Ammon's horn (tissue), 1 donor: Measurements from ENCODE around the gene ANKS1B.
"Not testable (repeated sequence)": the region's sequence is repeated elsewhere in the genome, so short reads cannot be mapped to it uniquely, and the experiment has no call there.

Experiments
- DNase-seq: peaks from one replicate; pipeline ENCODE4 v3.0.0-alpha.2; 2016; ENCODE audit warnings: low spot score

The ANKS1B gene

DNA sequence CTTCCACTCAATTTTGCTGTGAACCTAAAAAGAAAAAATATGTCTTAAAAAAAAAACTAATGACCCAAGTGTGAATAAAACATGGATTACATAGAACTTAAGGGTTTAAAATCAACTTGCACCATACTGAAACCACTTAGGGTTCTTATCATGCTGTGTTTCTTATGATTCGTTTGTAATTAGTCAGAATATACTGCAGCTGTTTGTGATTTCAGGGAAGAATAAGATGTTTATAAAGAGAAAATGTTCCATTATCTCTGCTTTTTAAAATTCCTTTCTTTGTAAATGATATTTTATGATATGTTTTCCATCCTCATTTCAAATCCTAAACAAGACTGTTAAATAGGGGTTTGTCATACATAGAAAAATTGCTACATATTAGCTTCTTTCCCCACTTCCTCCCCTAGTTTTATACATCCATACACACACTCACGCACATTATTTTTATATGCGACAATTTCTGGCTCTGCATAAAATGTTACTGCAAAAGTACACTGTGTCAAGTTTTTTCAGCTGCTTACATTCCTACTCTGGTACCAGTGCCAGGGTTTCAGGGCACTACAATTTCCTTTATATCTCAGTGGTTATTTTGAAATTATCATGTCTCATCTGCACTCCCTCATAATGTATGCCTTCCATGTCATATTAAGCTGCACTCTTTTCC is 612.3 kb downstream of the ANKS1B start:
- no peak for DNase-seq

DNA sequence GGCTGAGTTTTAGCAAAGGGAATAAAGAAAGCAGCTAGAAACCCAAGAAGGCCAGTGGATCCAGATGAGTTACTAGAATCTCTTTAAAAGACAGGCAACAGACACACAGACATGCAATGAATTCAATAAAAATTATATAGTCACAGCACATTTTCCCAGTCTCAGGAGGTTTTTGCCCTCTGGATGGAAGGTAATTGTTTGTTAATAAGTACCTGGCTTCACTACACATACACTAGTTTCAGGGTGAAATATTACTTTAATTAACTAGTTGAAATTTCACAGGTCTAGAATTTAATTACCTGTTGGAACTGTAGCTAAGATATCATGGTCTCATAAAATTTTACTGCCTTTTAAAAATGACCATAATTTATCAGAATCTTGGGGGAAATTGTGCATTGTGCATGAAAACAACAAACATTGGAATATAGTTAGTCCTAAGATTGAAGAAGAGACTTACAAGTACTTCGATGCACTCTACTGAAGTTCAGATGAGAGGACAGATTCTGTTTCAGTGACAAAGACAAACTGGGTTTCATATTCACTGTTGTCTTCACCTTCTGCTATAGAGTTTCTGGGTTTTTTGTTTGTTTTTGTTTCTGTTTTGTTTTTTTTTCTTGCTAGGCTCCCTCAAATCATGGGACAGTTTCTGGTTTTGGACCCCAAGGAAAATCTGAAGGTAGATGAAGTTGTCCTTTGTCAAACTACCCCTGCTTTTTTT is 614.2 kb downstream of the ANKS1B start:
- DNase-seq, result no peak

DNA sequence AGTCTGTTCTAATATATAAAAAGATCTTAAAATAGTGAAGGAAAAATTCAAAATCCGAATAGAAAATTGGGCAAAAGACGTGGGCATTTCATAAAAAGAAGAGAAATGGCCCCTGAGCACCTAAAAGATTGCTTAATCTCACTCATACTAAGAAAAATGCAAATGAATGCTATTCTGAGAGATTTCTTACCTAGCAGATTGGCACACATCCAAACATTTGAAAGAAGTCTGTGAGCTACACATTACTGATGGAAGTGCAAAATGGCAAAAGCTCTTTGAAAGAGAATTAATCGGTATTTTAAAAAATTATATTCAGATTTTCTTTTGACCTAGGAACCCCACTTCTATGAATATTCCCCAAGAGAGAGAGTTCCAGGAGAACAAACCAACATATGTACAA is 617.6 kb downstream of the ANKS1B start:
- DNase-seq, result no peak

DNA sequence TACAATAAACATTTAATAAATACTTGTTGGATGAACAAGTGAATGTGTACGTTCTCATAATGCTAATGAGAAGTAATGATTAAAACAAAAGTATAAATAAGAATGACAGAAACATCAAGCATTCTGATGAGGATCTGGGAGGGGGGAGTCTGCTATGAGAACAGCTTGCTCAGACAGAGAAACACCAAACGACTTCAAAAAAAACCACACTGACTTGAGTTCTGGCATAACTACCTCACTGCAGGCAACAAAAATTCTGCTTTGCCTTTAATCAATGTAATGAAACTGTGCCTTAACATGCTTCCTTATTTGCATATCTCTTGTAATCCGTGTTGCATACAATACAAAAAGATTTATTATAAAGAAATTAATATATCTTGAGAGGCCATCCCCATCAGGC is 632.5 kb downstream of the ANKS1B start:
- peak; percentile 3 for DNase-seq

DNA sequence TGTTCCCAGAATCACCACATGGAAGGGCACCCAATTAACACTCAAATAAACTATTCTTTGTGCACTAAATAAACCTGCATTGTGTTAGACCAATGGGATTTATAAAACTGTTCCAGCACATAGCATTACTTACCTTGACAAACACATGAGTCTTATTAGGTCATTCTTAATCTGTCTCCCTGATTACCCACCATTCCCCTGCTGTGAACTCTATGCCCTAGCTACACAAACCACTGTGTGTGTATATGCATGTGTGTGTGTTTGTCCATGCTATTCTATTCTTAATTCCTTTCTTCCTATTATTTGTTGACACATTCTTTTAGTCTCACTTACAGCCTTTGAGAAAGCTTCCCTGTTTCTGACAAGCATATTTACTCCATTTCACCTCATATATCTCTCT is 640.8 kb downstream of the ANKS1B start:
- DNase-seq, result no peak

DNA sequence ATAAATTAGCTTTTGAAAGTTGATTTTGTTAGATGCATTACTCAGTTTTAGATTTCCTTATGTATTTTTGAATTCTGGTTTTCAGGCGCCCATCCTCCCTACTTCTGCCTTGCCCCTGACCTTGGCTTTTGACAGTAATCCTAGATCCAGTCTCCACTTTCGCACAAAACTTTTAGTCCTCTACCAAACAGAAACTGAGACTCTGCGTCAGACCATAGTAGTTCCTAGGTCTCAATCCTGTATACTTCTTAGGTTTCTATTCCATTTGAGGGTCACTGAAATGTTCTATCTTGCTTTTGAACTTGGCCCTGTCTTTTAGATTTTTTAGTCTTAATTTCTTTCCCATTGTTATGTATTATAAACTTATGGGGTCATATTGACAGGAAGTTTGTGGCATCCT is 645.1 kb downstream of the ANKS1B start:
- no peak for DNase-seq

DNA sequence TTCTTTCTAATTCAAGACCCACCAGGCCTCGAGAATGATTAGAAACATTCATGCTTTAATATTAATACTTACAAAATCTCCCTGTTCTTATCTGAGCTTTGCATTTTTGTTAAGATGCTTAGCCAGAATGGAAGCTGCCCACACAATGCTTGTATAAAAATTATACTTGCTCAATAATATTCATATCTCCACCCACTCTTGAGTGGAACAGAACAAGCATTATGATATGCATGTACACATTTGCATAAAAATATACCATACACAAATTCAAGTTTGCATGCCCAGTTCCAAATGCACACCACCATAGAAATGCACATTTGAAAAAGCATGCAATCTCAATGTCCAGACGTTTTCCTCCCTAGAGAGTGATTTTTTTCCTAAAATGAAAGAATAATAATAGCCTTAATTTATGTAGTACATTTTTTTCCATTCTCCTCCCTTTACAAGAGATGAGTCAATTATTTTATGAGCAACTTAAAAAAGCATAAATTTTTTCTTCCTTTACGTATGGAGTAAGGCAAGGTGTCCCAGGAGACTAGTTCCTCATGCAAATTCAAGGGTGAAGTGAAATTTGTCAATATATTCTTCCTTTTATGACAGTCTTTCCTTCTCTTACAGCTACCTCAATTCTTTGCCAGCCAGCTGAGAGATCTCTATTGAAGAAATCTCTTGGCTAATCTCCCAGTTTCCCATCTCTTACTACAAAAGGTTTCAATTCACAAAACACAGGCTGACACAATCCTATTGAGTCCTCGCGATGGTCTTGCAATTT is 650.3 kb downstream of the ANKS1B start:
- DNase-seq, result no peak

DNA sequence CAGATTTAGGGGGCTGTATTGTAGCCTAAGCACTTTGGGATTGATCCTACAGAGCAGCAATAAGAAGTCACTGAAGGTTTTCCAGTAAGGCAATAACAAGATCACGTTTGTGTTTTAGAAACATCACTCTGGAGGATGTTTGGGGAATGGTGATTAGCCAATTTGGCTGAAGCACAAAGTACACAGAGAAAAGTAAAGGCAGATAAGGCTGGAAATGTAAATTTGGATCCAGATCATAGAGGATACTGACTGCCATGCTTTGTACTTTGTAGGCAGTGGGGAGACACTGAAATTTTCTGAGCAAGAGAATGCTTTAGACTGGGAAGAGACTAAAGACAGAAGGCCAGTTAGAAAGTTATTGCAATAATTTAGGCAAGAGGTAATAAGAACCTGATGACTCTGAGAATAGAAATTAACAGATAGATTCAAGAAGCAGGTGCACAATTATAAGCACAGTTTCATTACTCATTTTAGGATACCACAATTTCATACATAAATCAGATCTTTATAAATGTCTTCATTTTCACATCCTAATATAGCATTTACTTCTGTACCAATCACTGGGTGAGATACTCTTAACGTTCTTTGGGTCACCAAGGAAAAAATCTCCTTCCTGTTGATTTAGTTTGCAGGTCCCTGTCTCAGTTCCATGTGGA is 651.7 kb downstream of the ANKS1B start:
- DNase-seq, result no peak

DNA sequence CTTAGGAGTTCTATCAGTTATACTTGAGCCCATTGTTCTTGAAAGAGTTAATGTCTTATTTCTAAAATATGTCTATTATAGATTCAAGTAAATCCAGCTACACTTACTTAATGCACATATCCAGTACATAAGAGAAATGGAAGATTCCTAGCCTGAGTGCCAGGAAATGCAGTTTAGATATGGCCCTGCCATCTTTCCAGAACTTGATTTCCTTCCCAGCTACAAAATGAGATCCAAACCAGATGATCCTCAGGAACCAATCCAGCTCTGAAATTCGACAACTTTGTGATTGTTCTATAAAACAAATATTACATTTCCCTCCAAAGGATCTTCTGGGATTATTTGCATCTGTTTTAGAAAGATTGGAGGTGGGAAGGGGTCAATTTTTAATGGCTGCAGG is 654.5 kb downstream of the ANKS1B start:
- no peak for DNase-seq

DNA sequence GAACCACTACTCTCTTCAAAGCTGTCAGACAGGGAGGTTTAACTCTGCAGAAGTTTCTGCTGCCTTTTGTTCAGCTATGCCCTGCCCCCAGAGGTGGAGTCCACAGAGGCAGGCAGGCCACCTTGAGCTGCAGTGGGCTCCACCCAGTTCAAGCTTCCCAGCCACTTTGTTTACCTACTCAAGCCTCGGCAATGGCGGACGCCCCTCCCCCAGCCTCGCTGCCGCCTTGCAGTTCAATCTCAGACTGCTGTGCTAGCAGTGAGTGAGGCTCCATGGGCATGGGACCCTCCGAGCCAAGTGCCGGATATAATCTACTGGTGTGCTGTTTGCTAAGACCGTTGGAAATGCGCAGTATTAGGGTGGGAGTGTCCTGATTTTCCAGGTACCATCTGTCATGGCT is 663.5 kb downstream of the ANKS1B start:
- not testable (repeated sequence) for DNase-seq

DNA sequence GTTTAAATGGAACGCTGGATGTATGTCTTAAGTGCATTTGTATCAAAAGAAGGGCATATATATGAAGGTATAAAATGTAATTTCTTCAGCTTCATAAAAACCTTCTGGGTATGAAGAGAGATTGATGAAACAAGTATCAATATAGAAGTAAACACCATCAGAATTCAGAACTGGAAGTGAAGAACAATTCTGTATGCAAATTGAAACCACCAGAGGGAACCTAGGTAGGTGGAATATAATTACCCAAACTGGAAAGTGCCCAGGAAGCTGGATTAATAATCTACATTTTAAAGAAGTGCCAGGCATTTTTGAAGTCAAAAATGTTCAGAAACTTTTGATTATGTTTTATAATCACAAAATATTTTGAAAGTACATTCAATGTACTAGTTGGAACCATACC is 673.4 kb downstream of the ANKS1B start:
- DNase-seq, result no peak

DNA sequence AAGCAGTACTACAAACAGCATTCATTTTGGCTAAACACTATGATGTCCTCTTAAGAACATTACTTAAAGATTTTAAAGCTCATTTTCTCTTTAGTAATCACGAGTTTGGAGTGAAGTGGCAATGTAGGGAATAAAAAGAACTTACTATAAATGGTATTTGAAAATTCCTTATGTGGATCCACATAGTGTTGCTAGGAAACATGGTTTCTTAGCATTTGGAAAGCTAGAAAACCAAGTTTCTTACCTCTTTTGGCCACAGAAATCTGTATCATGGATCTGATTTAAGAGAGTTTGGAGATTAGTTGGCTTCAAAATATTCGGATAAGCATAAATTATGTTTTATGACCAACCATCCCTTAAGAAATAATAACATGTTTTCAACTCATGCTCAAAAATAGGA is 674.9 kb downstream of the ANKS1B start:
- DNase-seq, result no peak

DNA sequence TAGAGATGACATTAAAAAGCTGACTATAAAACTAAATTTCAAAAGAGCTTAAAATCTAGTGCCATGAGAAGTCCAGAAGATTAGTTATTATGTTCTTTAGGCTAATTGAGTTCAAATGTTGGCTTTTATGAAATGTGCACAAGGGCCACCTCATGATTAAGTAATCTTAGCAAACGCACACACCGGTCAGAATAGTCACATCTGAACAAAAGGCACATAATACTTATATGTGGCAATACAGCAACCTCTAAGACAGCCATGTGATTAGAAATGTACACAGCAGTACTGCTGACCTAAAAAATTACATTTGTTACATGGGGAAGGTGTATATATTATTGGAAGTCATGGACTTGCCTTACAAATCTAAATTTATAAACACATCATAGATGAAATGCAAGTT is 681.9 kb downstream of the ANKS1B start:
- DNase-seq, result no peak

DNA sequence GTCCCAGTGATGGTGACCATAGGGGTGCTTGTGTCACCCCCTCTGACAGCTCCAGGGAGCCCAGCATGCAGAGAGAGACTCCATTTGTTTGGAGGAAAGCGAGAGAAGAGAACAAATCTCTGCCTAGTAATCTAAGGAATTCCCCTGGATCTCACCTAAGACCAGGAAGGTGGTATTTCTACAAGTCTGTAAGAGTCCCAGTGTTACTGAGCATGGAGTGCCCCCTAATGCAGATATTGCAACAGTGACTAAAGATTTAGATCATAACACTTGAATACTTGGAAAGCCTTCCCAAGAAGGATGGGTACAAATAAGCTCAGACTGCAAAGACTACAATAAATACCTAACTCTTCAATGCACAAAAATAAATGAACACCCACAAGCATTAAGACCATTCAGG is 697.6 kb downstream of the ANKS1B start:
- no peak for DNase-seq

DNA sequence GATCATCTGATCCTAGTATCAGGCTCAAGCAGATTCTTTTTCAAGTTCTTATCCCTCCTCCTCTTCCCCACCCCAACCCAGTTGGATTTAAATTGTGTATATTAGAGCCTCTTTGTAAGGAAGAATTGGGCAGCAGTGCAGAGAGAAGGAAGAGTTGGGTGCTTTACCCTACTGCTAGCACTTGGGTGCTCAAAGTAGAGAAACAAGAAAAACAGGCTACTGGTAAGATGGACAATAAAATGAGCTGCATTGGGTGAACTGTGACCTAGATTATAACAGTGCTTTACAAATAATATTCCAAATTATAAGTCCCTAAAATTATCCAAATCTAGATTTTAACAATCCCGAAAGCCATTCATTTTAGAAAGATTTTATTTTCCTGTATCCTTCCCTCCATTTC is 700.6 kb downstream of the ANKS1B start:
- no peak for DNase-seq

DNA sequence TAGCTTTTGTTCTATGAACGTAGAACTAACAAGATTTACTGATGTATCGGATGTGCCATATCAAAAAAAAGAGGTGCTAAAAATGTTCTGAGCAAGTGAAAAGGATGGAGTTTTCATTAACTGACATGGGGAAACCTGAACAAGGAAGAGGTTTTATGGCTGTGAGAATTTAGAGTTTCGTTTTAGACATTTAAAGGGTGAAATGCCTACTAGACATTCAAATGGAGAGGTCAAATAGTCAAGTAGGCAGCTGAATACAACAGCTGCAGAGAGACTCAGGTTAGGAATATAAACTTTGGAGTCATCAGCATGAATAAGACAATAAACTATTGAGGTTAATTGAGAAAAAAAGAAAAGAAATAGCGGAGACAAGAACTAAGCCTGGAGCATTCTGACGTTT is 702.1 kb downstream of the ANKS1B start:
- no peak for DNase-seq

DNA sequence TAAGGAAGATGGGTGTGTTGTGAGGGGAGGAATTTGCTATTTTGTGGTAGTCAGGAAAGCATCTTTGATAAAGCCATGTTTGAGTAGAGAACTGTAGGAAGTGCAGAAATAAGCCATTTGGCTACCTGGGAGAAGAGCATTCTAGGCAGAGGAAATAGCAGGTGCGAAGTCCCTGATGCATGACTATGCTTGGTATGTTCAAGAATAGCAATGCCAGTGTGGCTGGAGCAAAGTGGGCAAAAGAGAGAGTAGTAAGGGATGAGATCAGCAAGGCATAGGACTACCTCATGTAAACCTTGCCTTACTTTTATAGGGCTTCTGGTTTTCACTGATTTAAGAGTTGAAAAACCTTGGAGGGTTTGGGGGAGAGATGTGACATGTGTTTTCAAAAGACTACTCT is 702.6 kb downstream of the ANKS1B start:
- DNase-seq, result no peak

DNA sequence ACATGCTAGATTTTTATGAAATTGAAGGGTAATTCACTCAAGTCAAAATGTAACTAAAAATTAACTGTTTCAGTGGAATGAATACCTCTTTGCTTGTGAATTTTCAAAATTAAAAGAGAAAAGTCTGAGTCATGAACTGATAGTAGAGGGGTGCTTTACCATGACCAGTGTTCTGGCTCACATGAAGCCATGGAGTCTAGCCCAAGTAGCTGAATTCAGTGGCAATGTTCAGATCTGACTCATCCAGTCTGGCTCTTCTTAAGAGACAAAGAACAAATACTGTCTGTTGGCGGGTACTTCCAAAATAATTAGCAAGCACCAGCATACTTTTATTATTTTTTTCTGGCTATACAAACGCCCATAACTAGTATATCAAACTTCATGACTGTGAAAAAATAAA is 703.5 kb downstream of the ANKS1B start:
- peak; percentile 16 for DNase-seq

DNA sequence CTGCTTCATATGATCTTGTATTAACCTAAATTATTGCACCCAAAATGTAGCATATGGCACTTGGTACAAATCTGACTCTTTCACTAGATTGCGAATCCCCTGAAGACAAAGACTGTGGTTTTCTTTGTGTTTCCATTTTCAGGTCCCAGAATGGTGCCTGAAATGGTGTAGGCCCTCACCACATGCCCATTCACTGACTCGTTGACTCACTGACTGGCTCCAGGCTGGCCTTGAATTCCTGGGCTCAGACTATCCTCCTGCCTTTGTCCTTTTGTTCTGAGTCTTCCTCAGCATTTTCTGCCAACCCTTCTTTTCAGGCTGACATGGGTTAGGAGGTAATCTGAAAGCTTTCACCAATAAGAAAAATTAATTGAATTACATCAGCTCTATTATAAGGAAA is 705.8 kb downstream of the ANKS1B start:
- DNase-seq, result no peak

DNA sequence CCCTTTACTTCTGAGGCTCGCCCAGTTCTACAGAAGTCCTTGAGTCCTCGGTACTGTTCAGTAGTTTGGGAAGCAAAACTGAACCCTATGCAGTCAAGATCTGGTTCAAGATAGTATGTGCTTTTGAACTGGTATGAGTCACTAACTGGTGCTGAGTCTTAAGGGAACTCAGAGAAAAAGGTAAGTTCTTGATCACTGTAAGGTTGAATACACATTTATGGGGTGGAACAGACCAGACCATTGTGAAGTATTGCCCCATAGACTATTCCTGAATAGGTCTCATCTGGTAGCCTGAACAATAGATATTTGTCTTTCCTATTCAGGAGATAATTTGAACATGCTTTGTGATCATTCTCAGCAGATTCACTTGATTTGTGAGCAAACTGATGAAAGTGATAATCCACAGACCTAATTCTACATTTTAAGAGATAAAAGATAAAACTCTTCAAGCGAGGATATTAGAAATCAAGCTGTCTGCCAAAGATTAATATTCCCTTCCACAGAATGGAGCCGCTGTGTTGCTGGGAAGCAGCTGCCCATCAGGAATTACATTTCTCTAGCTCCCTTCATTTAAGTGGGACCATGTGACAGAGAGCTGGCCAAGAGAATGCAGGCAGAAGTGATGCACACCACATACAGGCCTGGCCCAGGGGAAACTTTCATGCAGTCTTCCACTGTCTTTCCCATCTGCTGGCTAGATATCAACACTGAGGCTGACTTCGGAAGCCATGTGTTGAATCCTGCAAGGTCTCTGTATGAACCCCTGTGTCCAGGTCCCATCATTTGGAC is 707.0 kb downstream of the ANKS1B start:
- DNase-seq, result no peak

DNA sequence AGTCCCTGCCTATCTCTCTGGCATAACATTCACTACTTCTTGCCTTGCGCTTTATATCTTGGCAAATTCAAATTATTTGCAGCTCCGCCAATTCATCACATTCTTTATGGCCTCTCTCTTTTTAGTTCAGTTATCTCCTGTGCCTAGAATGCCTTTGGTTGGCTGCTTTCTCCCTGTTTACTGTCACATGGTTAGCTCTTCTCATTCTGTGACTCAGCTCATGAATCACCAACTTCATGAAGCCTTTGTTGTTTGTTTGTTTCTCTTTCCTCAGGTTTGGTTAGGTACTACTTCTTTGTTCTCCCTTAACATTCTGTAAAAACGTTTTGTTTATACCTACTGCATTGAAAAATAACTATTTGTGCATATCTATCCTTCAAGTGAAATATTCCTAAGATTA is 713.7 kb downstream of the ANKS1B start:
- DNase-seq, result no peak

DNA sequence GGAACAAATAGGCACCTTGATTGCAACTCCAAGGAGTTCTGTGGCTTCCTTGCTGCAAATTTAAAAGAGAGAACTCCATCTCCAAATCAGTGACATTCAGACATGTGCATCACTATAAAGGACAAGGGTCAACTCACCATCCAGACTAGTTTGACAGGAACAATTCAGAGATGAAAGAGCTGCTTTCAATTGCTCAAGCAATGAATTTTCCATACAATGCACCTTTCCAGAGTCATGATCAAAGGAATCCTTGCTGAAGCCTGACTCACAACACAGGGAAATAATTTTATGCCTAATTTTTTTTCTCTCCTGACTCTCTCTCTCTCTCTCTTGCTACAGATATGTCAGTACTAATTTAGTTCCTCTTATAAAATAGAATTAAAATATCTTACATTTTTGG is 717.7 kb downstream of the ANKS1B start:
- DNase-seq, result no peak
